Transverse colon (tissue), 4 donors: ENCODE data around the gene EFCAB11. TPM values are rescaled to one million over a fixed set of nuclear protein-coding genes. Genes with fewer than 3 reads are reported as not detected.

Source experiments
- DNase-seq: peaks from one replicate; pipeline ENCODE4 v3.0.0-alpha.2; 2019
- H3K27ac ChIP-seq, 4 donors: fragments of 200-600 bp; sonication (generic); 2 replicates each; pipeline ENCODE4 v1.5.1; 2016 to 2018; ENCODE audit warnings: inconsistent platforms in 4 of 4
- H3K27me3 ChIP-seq: fragments of 200-600 bp; sonication (generic); 2 replicates; pipeline ENCODE4 v1.5.1; 2017; ENCODE audit warnings: inconsistent platforms
- H3K36me3 ChIP-seq, 4 donors: fragments of 200-600 bp; sonication (generic); 2 replicates each; pipeline ENCODE4 v1.5.1; 2017 to 2019; ENCODE audit warnings: inconsistent platforms in 4 of 4
- H3K4me1 ChIP-seq, 4 donors: fragments of 200-600 bp; sonication (generic); 2 replicates each; pipeline ENCODE4 v1.5.1; 2017 to 2020; ENCODE audit warnings: inconsistent platforms in 4 of 4
- H3K4me3 ChIP-seq, 4 donors: fragments of 200-600 bp; sonication (generic); 1 replicate in 1 of 4; 2 replicates in 3 of 4; pipeline versions ENCODE4 v1.5.1 to v1.6.1; 2017 to 2019; ENCODE audit warnings: inconsistent platforms in 4 of 4
- H3K9me3 ChIP-seq, 2 donors: fragments of 200-600 bp; sonication (generic); 2 replicates each; pipeline ENCODE4 v1.5.1; 2017 to 2019; ENCODE audit warnings: inconsistent platforms in 2 of 2
- EP300 ChIP-seq: sonication (generic); formaldehyde crosslinking; IDR thresholded peaks from one replicate; pipeline ENCODE4 v1.6.1; 2017; ENCODE audit warnings: antibody characterized with exemption, low read depth
- POLR2A ChIP-seq: fragments of 450-650 bp; IDR thresholded peaks from one replicate; pipeline ENCODE4 v1.6.1; 2016; ENCODE audit warnings: antibody characterized with exemption, mild to moderate bottlenecking, moderate library complexity
- POLR2AphosphoS5 ChIP-seq, 3 donors: sonication (generic); formaldehyde crosslinking; IDR thresholded peaks; one replicate each; pipeline ENCODE4 v1.6.1; 2016; ENCODE audit warnings: antibody characterized with exemption in 3 of 3
- WGBS, 2 donors: methylation state at CpG; one replicate each; pipeline ENCODE4 v1.1.5; 2018; ENCODE audit warnings: low coverage in 1 of 2; 5-methylcytosine and 5-hydroxymethylcytosine counted together
- in situ Hi-C, 4 donors: fragments of 200-750 bp; cut with MboI; loops; one replicate each; pipeline versions ENCODE4 v1.15.0 to v1.15.1; 2017; ENCODE audit warnings: low sequenced_read_pairs in 3 of 4, low pct_ligation_motif_present in 1 of 4, low pct_unique_long_range_greater_than_20kb in 1 of 4
- intact Hi-C: fragments of 100-400 bp; cut with DNase I; formaldehyde crosslinking; loops from one replicate; pipeline ENCODE4 v1.15.1; 2023; ENCODE audit warnings: low total_unique reads
- total RNA-seq, 4 donors: library from RNA; depleted of rRNA; stranded (reverse); fragments of >200 nt; gene quantifications; one replicate each; pipeline ENCODE4 v1.1.0, GENCODE V29; 2016
- TF ChIP-seq, protein P1 (sequence below), 5 experiments: fragments of 200-600 bp in 3 of 5; fragments of 450-650 bp in 2 of 5; sonication (generic) in 3 of 5; IDR thresholded peaks; 1 replicate in 2 of 5; 2 replicates in 3 of 5; pipeline ENCODE4 v1.5.1; 2016 to 2017; ENCODE audit warnings: antibody characterized with exemption in 5 of 5, inconsistent platforms in 3 of 5, mild to moderate bottlenecking in 2 of 5, moderate library complexity in 1 of 5

EFCAB11 gene
- total RNA-seq, 4 donors from 2014 or later = 6.0 to 6.7 TPM; not detected in 2

- no peak for TF ChIP-seq POLR2A
- TF ChIP-seq EP300 = no peak
- TF ChIP-seq, protein P1, sequence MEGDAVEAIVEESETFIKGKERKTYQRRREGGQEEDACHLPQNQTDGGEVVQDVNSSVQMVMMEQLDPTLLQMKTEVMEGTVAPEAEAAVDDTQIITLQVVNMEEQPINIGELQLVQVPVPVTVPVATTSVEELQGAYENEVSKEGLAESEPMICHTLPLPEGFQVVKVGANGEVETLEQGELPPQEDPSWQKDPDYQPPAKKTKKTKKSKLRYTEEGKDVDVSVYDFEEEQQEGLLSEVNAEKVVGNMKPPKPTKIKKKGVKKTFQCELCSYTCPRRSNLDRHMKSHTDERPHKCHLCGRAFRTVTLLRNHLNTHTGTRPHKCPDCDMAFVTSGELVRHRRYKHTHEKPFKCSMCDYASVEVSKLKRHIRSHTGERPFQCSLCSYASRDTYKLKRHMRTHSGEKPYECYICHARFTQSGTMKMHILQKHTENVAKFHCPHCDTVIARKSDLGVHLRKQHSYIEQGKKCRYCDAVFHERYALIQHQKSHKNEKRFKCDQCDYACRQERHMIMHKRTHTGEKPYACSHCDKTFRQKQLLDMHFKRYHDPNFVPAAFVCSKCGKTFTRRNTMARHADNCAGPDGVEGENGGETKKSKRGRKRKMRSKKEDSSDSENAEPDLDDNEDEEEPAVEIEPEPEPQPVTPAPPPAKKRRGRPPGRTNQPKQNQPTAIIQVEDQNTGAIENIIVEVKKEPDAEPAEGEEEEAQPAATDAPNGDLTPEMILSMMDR (IDR thresholded peaks at IDR 0.05) = no peak
- TF ChIP-seq POLR2AphosphoS5 (IDR thresholded peaks at IDR 0.05) = no peak
- 87 to 95% methylated on average over 4 to 5 of the region's 5 CpGs for WGBS, 2 donors
- peaks cover 0 to 5% (median 0%) of the 10 kb centered on the region in 4 donors for H3K4me1 ChIP-seq
- intact Hi-C loops = no loop called here
- H3K4me3 ChIP-seq = no peak overlapping the region
- no peak for DNase-seq
- no peaks in the 10 kb centered on the region for H3K9me3 ChIP-seq
- no peaks in the 10 kb centered on the region for H3K36me3 ChIP-seq
- H3K27ac ChIP-seq = no peak overlapping the region
- no peaks in the 10 kb centered on the region for H3K27me3 ChIP-seq
- in situ Hi-C loops = no loop called here
Measured at GRCh38 chr14:89810101-89810500, 144.4 kb downstream of the EFCAB11 start.

DNA sequence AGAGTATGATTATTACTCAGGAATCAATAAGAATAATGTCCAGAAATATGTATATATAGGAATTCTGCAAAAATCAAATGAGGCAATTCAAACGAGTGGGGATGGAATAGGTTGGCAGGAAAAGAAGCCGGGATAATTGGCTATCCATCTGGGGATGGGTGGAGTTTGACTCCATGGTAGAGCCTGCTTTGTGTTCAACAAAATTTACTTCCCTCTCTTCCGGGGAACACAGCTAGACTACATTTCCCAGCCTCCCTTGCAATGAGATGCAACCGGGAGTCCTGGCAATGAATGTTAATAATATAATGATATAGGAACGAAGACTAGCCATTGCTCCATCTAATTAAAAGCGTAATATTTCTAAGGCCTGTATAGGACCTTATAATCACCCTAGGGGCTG is 146.6 kb downstream of the EFCAB11 start:
- Histone ChIP-seq H3K27me3 (no peaks in the 10 kb centered on the region), H3K27ac (no peak overlapping the region), H3K4me1 (peaks cover 0 to 5% (median 0%) of the 10 kb centered on the region in 4 donors), H3K4me3 (no peak overlapping the region), H3K36me3 (no peaks in the 10 kb centered on the region), H3K9me3 (no peaks in the 10 kb centered on the region)
- DNase-seq = no peak
- WGBS, 2 donors = 66 to 90% methylated on average over 6 of the region's 6 CpGs
- intact Hi-C loops = no loop called here
- in situ Hi-C loops = no loop called here
- TF ChIP-seq POLR2A (no peak), POLR2AphosphoS5 (IDR thresholded peaks at IDR 0.05) (no peak), EP300 (no peak)
- TF ChIP-seq, protein P1 (IDR thresholded peaks at IDR 0.05) = no peak

DNA sequence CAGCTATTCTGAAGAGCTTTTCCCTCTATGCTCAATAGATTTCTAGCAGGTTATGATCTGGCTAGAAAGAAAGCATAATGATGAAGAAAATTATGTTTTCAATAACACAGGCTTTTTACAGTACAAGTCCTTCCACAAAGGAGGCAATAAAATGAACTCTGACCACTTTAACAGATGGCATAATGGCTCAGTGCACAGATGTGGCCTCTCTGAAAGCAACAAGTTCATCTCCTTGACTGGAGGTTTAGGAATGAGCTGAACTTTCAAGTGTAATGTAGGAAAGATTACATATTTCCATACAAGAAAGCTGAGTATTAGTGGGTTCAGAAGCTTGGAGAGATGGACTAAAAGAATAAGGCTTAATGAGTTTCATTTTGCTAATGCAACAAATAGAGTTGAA is 147.4 kb downstream of the EFCAB11 start:
- no peak overlapping the region for H3K27ac ChIP-seq
- intact Hi-C loops (no loop called here), in situ Hi-C loops (no loop called here)
- no peaks in the 10 kb centered on the region for H3K9me3 ChIP-seq
- peaks cover 0 to 5% (median 0%) of the 10 kb centered on the region in 4 donors for H3K4me1 ChIP-seq
- no peaks in the 10 kb centered on the region for H3K27me3 ChIP-seq
- no peak for TF ChIP-seq POLR2AphosphoS5 (IDR thresholded peaks at IDR 0.05)
- no peak for TF ChIP-seq EP300
- TF ChIP-seq POLR2A = no peak
- TF ChIP-seq, protein P1 (IDR thresholded peaks at IDR 0.05) = no peak
- H3K4me3 ChIP-seq = no peak overlapping the region
- H3K36me3 ChIP-seq = no peaks in the 10 kb centered on the region
- no peak for DNase-seq

GRCh38 chr14:89806451-89806850 is 148.1 kb downstream of the EFCAB11 start:
- 86 to 89% methylated on average over 1 to 2 of the region's 2 CpGs for WGBS, 2 donors
- Histone ChIP-seq H3K27ac (no peak overlapping the region), H3K27me3 (no peaks in the 10 kb centered on the region), H3K9me3 (no peaks in the 10 kb centered on the region), H3K36me3 (no peaks in the 10 kb centered on the region), H3K4me3 (no peak overlapping the region), H3K4me1 (peaks cover 0 to 5% (median 0%) of the 10 kb centered on the region in 4 donors)
- in situ Hi-C loops = no loop called here
- TF ChIP-seq EP300 (no peak), POLR2A (no peak), POLR2AphosphoS5 (IDR thresholded peaks at IDR 0.05) (no peak)
- TF ChIP-seq, protein P1 (IDR thresholded peaks at IDR 0.05) = no peak
- no peak for DNase-seq
- intact Hi-C loops = no loop called here
